IMR-90 (cell line): ENCODE data around the gene PTK7.

Experiments
- BHLHE40 ChIP-seq: fragments of 150-350 bp; IDR thresholded peaks from 2 replicates; pipeline ENCODE4 v1.6.1; 2016; ENCODE audit warnings: mild to moderate bottlenecking, low read depth, low read length
- CHD1 ChIP-seq: IDR thresholded peaks from 2 replicates; pipeline ENCODE4 v1.6.1; 2012; ENCODE audit warnings: low read depth, low read length, improper control_type of control experiment
- ELK1 ChIP-seq: fragments of 150-350 bp; IDR thresholded peaks from 2 replicates; pipeline ENCODE4 v1.6.1; 2016; ENCODE audit warnings: low read depth, mild to moderate bottlenecking, low read length, moderate library complexity, borderline replicate concordance
- FOS ChIP-seq: fragments of 150-350 bp; IDR thresholded peaks from 2 replicates; pipeline ENCODE4 v1.6.1; 2016; ENCODE audit warnings: low read depth, low read length
- MAZ ChIP-seq: IDR thresholded peaks from 2 replicates; pipeline ENCODE4 v1.6.1; 2012; ENCODE audit warnings: low read depth, mild to moderate bottlenecking, low read length, improper control_type of control experiment, moderate library complexity, borderline replicate concordance
- POLR2A ChIP-seq: IDR thresholded peaks from 2 replicates; pipeline ENCODE4 v1.6.1; 2012; ENCODE audit warnings: mild to moderate bottlenecking, low read depth, low read length
- TF ChIP-seq, protein P1 (sequence below): fragments of 150-350 bp; IDR thresholded peaks from 2 replicates; pipeline ENCODE4 v1.6.1; 2017; ENCODE audit warnings: mild to moderate bottlenecking, antibody characterized with exemption, low read length, low read depth
- TF ChIP-seq, protein P2 (sequence below): conservative IDR thresholded peaks from 2 replicates; pipeline ENCODE4 v1.5.1; 2012; ENCODE audit warnings: mild to moderate bottlenecking, low read depth, low read length, improper control_type of control experiment

DNA sequence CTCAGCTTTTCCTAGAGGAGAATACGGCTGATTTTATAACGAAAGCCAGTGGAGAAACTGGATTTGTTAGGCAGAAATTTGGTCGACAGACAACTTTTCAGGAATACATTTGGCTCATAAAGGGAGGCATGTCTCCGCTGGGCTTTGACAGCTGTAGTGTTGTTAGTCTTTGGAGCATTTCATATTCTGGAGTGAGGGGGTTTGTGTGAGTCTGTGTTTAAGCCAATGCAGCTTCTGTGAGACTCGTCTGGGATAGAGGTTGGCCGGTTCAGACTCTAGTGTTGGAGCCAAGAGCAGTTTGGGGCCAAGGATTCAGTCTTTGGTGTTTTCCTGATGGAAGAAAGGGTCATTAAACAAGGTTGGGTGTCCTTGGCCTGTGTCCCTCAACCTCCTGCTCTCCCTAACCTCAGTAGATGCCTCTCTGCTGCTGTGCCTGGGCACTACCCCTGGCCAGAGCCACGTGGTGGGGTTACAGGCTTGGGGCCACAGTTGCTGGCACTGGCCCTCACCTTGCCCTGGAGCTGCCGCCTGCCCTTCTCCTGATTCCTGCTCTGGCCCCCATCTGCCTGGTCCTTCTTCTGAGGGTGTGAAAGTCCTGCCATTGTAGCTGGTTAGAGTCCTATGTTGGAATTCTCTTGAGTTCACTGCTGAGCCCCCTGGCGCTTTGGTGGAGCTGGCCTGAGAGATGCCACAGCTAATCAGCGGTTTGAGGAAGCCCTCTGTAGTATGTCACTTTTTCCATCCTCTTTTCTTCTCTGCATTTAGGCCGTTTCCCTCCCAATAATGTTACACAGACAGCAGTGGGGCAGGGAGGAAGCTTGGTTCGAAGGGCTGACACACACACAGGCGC is 6.9 kb downstream of the PTK7 start:
- TF ChIP-seq, protein P1, sequence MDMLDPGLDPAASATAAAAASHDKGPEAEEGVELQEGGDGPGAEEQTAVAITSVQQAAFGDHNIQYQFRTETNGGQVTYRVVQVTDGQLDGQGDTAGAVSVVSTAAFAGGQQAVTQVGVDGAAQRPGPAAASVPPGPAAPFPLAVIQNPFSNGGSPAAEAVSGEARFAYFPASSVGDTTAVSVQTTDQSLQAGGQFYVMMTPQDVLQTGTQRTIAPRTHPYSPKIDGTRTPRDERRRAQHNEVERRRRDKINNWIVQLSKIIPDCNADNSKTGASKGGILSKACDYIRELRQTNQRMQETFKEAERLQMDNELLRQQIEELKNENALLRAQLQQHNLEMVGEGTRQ = no peak
- TF ChIP-seq, protein P2, sequence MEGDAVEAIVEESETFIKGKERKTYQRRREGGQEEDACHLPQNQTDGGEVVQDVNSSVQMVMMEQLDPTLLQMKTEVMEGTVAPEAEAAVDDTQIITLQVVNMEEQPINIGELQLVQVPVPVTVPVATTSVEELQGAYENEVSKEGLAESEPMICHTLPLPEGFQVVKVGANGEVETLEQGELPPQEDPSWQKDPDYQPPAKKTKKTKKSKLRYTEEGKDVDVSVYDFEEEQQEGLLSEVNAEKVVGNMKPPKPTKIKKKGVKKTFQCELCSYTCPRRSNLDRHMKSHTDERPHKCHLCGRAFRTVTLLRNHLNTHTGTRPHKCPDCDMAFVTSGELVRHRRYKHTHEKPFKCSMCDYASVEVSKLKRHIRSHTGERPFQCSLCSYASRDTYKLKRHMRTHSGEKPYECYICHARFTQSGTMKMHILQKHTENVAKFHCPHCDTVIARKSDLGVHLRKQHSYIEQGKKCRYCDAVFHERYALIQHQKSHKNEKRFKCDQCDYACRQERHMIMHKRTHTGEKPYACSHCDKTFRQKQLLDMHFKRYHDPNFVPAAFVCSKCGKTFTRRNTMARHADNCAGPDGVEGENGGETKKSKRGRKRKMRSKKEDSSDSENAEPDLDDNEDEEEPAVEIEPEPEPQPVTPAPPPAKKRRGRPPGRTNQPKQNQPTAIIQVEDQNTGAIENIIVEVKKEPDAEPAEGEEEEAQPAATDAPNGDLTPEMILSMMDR = no peak
- TF ChIP-seq FOS (no peak), ELK1 (no peak), POLR2A (no peak), CHD1 (no peak), BHLHE40 (no peak), MAZ (no peak)
